Keratinocyte (primary cell): ENCODE results near the gene C2orf76. TPM values are rescaled to one million over a fixed set of nuclear protein-coding genes. Genes with fewer than 3 reads are reported as not detected.

Experiments
- DNase-seq: peaks from one replicate; pipeline ENCODE4 v3.0.0-alpha.2; 2011; ENCODE audit warnings: low read depth, missing footprints, low spot score
- FAIRE-seq: peaks from 2 replicates; lab custom pipeline; 2011; peaks lifted over from hg19 to GRCh38; lab: Jason Lieb, UNC
- H2AFZ ChIP-seq: 2 replicates; pipeline ENCODE4 v1.6.0; 2012; ENCODE audit warnings: low read length, control low read depth, inconsistent platforms; ENCODE audit not compliant: control insufficient read depth
- H3K27ac ChIP-seq: 2 replicates; pipeline ENCODE4 v1.5.1; 2011; ENCODE audit warnings: low read length; ENCODE audit not compliant: control insufficient read depth, insufficient read depth
- H3K27me3 ChIP-seq: 3 replicates; pipeline ENCODE4 v1.6.0; 2011; ENCODE audit warnings: low read length; ENCODE audit not compliant: control insufficient read depth, insufficient read depth; ENCODE audit errors: extremely low read depth
- H3K36me3 ChIP-seq, 2 experiments: 2 replicates in 1 of 2; 3 replicates in 1 of 2; pipeline ENCODE4 v1.5.1; 2011; ENCODE audit warnings: low read length in 2 of 2, mild to moderate bottlenecking in 1 of 2; ENCODE audit not compliant: control insufficient read depth in 2 of 2, insufficient read depth in 2 of 2; ENCODE audit errors: extremely low read depth in 1 of 2
- H3K4me1 ChIP-seq: 3 replicates; pipeline ENCODE4 v1.5.1; 2011; ENCODE audit warnings: low read length; ENCODE audit not compliant: control insufficient read depth, insufficient read depth; ENCODE audit errors: extremely low read depth
- H3K4me2 ChIP-seq: 3 replicates; pipeline ENCODE4 v1.6.0; 2011; ENCODE audit warnings: low read depth, low read length; ENCODE audit not compliant: control insufficient read depth, insufficient read depth; ENCODE audit errors: extremely low read depth
- H3K4me3 ChIP-seq, 3 experiments: fragments of 200-600 bp in 1 of 3; sonication (generic) in 1 of 3; 2 replicates in 2 of 3; 3 replicates in 1 of 3; pipeline ENCODE4 v1.5.1; 2011 to 2016; ENCODE audit warnings: low read length in 3 of 3, mild to moderate bottlenecking in 3 of 3, control low read depth in 2 of 3, inconsistent platforms in 1 of 3, low read depth in 1 of 3, mixed read lengths in 1 of 3, mixed run types in 1 of 3, moderate library complexity in 1 of 3; ENCODE audit not compliant: control insufficient read depth in 2 of 3, insufficient read depth in 2 of 3; ENCODE audit errors: extremely low read depth in 1 of 3
- H3K79me2 ChIP-seq: 2 replicates; pipeline ENCODE4 v1.6.0; 2012; ENCODE audit warnings: low read length; ENCODE audit not compliant: control insufficient read depth, insufficient read depth
- H3K9ac ChIP-seq: 3 replicates; pipeline ENCODE4 v1.6.0; 2011; ENCODE audit warnings: low read length; ENCODE audit not compliant: control insufficient read depth, insufficient read depth; ENCODE audit errors: extremely low read depth
- H3K9me1 ChIP-seq: 3 replicates; pipeline ENCODE4 v1.6.0; 2011; ENCODE audit warnings: low read length; ENCODE audit not compliant: control insufficient read depth, insufficient read depth; ENCODE audit errors: extremely low read depth
- H3K9me3 ChIP-seq: 2 replicates; pipeline ENCODE4 v1.5.1; 2012; ENCODE audit warnings: low read depth, low read length; ENCODE audit not compliant: control insufficient read depth
- H4K20me1 ChIP-seq: 3 replicates; pipeline ENCODE4 v1.6.0; 2011; ENCODE audit warnings: low read length; ENCODE audit not compliant: control insufficient read depth, insufficient read depth; ENCODE audit errors: extremely low read depth
- CTCF ChIP-seq, 3 experiments: IDR thresholded peaks in 1 of 3; conservative IDR thresholded peaks in 1 of 3; optimal IDR thresholded peaks in 1 of 3; 2 replicates in 2 of 3; 3 replicates in 1 of 3; pipeline versions ENCODE3 to v1.5.1; 2011; ENCODE audit warnings: low read length in 3 of 3, mild to moderate bottlenecking in 3 of 3, moderate library complexity in 2 of 3, control low read depth in 1 of 3, inconsistent platforms in 1 of 3; ENCODE audit not compliant: insufficient read depth in 2 of 3; ENCODE audit errors: extremely low read depth in 1 of 3
- EZH2 ChIP-seq: IDR thresholded peaks from one replicate; pipeline ENCODE4 v1.6.1; 2012; ENCODE audit warnings: inconsistent platforms, mild to moderate bottlenecking, low read length, moderate library complexity
- dilution Hi-C: fragments of 300-500 bp; cut with MboI; formaldehyde crosslinking; loops from one replicate; pipeline ENCODE4 v1.7.0; 2020; ENCODE audit warnings: low sequenced_read_pairs; ENCODE audit not compliant: extremely low pct_ligation_motif_present
- polyA plus RNA-seq, 5 experiments: library from polyadenylated mRNA; depleted of rRNA in 3 of 5; stranded (reverse) in 3 of 5; stranded (forward) in 1 of 5; unstranded in 1 of 5; fragments of >200 nt; gene quantifications; 1 replicate in 1 of 5; 2 replicates in 3 of 5; 3 replicates in 1 of 5; pipeline versions ENCODE4 v1.2.1 to v1.2.3, GENCODE V29; 2011 to 2012; ENCODE audit warnings: missing spikeins in 2 of 5, low read depth in 1 of 5, low replicate concordance in 1 of 5

Gene C2orf76
- polyA plus RNA-seq, 1 donor (not counting 4 experiments of a cell fraction or from before 2014, with no cell fraction given) = 17.9 TPM

DNA sequence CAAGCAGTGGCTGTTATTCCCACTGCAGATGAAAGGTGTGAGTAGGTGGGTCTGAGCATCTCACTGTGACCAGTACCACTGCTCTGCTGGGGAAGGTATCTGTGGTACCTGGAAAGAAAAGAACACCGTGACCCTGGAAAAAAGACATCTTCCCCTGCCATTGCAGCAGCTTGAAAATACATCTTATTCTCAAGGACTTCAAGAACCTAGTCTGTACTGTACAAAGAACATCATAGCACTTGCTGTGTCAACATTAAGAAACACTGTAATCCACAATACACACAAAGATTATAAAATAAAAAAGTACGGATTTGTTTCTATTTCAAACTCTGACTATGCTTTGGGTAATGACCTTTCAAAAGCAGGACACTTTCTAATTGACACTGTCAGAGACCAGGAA, 28.9 kb downstream of the C2orf76 start:
- dilution Hi-C loops = no loop called here
- H3K27ac ChIP-seq = no peak overlapping the region
- no peaks in the 10 kb centered on the region for H3K9me3 ChIP-seq
- H3K9ac ChIP-seq = no peak overlapping the region
- no peaks in the 10 kb centered on the region for H3K4me1 ChIP-seq
- no peaks in the 10 kb centered on the region for H3K36me3 ChIP-seq
- H2AFZ ChIP-seq = no peak overlapping the region
- no peaks in the 10 kb centered on the region for H4K20me1 ChIP-seq
- H3K79me2 ChIP-seq = no peaks in the 10 kb centered on the region
- no peak overlapping the region for H3K4me3 ChIP-seq
- no peak overlapping the region for H3K4me2 ChIP-seq
- no peak for TF ChIP-seq CTCF (optimal IDR thresholded peaks at IDR 0.05 in 1 of 3, IDR thresholded peaks at IDR 0.05 in 1 of 3, conservative IDR thresholded peaks at IDR 0.05 in 1 of 3; ENCODE audit: extremely low read depth in 1 of 3, insufficient read depth in 2 of 3, low read length in 3 of 3)
- no peak for TF ChIP-seq EZH2
- no peaks in the 10 kb centered on the region for H3K9me1 ChIP-seq
- no peak for FAIRE-seq
- H3K27me3 ChIP-seq = no peaks in the 10 kb centered on the region
- no peak for DNase-seq

- Histone ChIP-seq H3K9me1 (no peaks in the 10 kb centered on the region), H3K9me3 (no peaks in the 10 kb centered on the region), H3K4me3 (no peak overlapping the region), H3K27me3 (no peaks in the 10 kb centered on the region), H3K9ac (no peak overlapping the region), H2AFZ (no peak overlapping the region), H3K27ac (no peak overlapping the region), H3K36me3 (no peaks in the 10 kb centered on the region), H3K4me2 (no peak overlapping the region), H4K20me1 (no peaks in the 10 kb centered on the region), H3K4me1 (no peaks in the 10 kb centered on the region), H3K79me2 (no peaks in the 10 kb centered on the region)
- DNase-seq = no peak
- TF ChIP-seq CTCF (optimal IDR thresholded peaks at IDR 0.05 in 1 of 3, IDR thresholded peaks at IDR 0.05 in 1 of 3, conservative IDR thresholded peaks at IDR 0.05 in 1 of 3; ENCODE audit: extremely low read depth in 1 of 3, insufficient read depth in 2 of 3, low read length in 3 of 3) = no peak
- no peak for TF ChIP-seq EZH2
- dilution Hi-C loops = no loop called here
- FAIRE-seq = no peak
These were observed 32.8 kb downstream of the C2orf76 start for GRCh38 chr2:119333833-119334232.
